HepG2 (cell line): ENCODE measurements around the gene CDKN1A. TPM values are rescaled to one million over a fixed set of nuclear protein-coding genes. Genes with fewer than 3 reads are reported as not detected.

Experiments
- BCL6 ChIP-seq: IDR thresholded peaks from 2 replicates; pipeline ENCODE4 v1.6.1; 2016; ENCODE audit warnings: missing genetic modification reagents, missing compliant biosample characterization
- ELF3 ChIP-seq: IDR thresholded peaks from 2 replicates; pipeline ENCODE4 v1.6.1; 2016; ENCODE audit warnings: missing genetic modification reagents, missing compliant biosample characterization
- HMG20A ChIP-seq: IDR thresholded peaks from 2 replicates; pipeline ENCODE4 v1.6.1; 2016; ENCODE audit warnings: borderline replicate concordance
- MXI1 ChIP-seq: IDR thresholded peaks from 3 replicates; pipeline ENCODE4 v1.6.1; 2012; ENCODE audit warnings: low read depth, low read length, inconsistent platforms, borderline replicate concordance
- RCOR2 ChIP-seq: IDR thresholded peaks from 2 replicates; pipeline ENCODE4 v1.6.1; 2016; ENCODE audit warnings: missing biosample characterization, missing genetic modification reagents
- RXRA ChIP-seq: sonication (generic); formaldehyde crosslinking; IDR thresholded peaks from 2 replicates; pipeline ENCODE4 v1.5.1; 2020; ENCODE audit warnings: missing genetic modification reagents
- RXRB ChIP-seq: IDR thresholded peaks from 2 replicates; pipeline ENCODE4 v1.6.1; 2016; ENCODE audit warnings: borderline replicate concordance, missing genetic modification reagents, missing compliant biosample characterization
- STAG1 ChIP-seq: sonication (generic); formaldehyde crosslinking; IDR thresholded peaks from 2 replicates; pipeline ENCODE4 v1.4.0; 2020; ENCODE audit warnings: missing genetic modification reagents
- TCF7 ChIP-seq: sonication (generic); IDR thresholded peaks from 2 replicates; pipeline ENCODE4 v1.6.1; 2016; ENCODE audit warnings: antibody characterized with exemption, low read depth
- TFDP1 ChIP-seq: IDR thresholded peaks from 2 replicates; pipeline ENCODE4 v1.6.1; 2016; ENCODE audit warnings: missing compliant biosample characterization, missing genetic modification reagents, borderline replicate concordance
- ZMYM3 ChIP-seq: sonication (generic); formaldehyde crosslinking; IDR thresholded peaks from 2 replicates; pipeline ENCODE4 v1.5.1; 2020; ENCODE audit warnings: mild to moderate bottlenecking, missing genetic modification reagents
- ZNF335 ChIP-seq: sonication (generic); formaldehyde crosslinking; IDR thresholded peaks from 2 replicates; pipeline ENCODE4 v1.4.0; 2020; ENCODE audit warnings: missing genetic modification reagents
- ZNF768 ChIP-seq: sonication (generic); formaldehyde crosslinking; IDR thresholded peaks from 2 replicates; pipeline ENCODE4 v1.4.0; 2020; ENCODE audit warnings: missing genetic modification reagents
- polyA plus RNA-seq, 8 experiments: library from polyadenylated mRNA; depleted of rRNA in 3 of 8; stranded (reverse) in 7 of 8; unstranded in 1 of 8; fragments of >200 nt; fragmentation: Illumina TruSeq in 4 of 8; extraction: Trizol in 4 of 8; gene quantifications; 2 replicates each; pipeline versions ENCODE4 v1.2.1 to v1.2.3, GENCODE V29; 2011 to 2016; ENCODE audit warnings: low read depth in 4 of 8, missing spikeins in 1 of 8, mixed read lengths in 1 of 8; ENCODE audit not compliant: insufficient read depth in 1 of 8
- total RNA-seq, 5 experiments: library from RNA; depleted of rRNA; stranded (reverse); fragments of >200 nt; fragmentation: Illumina TruSeq; extraction: Trizol; gene quantifications; 2 replicates each; pipeline ENCODE4 v1.2.3, GENCODE V29; 2016; ENCODE audit warnings: low read depth in 1 of 5
- TF ChIP-seq, protein P1 (sequence below): IDR thresholded peaks from 2 replicates; pipeline ENCODE4 v1.6.1; 2016; ENCODE audit warnings: mild to moderate bottlenecking, missing biosample characterization, missing genetic modification reagents
- TF ChIP-seq, protein P2 (sequence below): sonication (generic); formaldehyde crosslinking; conservative IDR thresholded peaks from 2 replicates; pipeline ENCODE4 v1.4.0; 2020; ENCODE audit warnings: mild to moderate bottlenecking, missing genetic modification reagents, moderate library complexity
- TF ChIP-seq, protein P3 (sequence below): sonication (generic); formaldehyde crosslinking; IDR thresholded peaks from 2 replicates; pipeline ENCODE4 v1.4.0; 2020; ENCODE audit warnings: mild to moderate bottlenecking, missing genetic modification reagents

Gene CDKN1A
- total and polyA plus RNA-seq, 2 of the 13 experiments (the other 11 are each of a cell fraction or from before 2014, with no cell fraction given) = 60.7 to 92.1 TPM

DNA sequence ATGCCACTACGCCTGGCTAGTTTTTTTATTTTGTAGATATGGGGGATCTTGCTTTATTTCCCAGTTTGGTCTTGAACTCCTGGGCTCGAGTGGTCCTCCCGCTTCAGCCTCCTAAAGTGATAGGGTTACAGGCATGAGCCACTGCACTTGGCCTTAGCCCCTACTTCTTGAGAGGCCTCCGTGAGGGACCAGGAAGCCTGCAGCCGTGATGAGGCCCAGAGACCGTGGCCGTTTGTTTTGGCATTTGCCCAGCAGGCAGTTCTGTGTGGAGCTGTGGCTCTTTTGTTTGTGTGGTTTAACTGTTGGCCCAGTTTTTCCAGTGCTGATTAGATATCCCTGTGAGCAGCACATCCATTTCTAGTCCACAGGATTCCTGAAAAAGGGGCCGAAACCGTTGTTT, 44.6 kb upstream of the CDKN1A start (continued):
- TF ChIP-seq STAG1 (CRISPR knock-in tag) (0 out of 2 replicates have a peak, but pooled peaks have one; percentile 4), ZNF335 (CRISPR knock-in tag) (no peak), BCL6 (peak; percentile 40), TCF7 (no peak), MXI1 (no peak), ZNF768 (CRISPR knock-in tag) (peak; percentile 87), TFDP1 (CRISPR knock-in tag) (no peak), RXRA (CRISPR knock-in tag) (peak; percentile 47; the same call in 1 of the 2 replicates), ZMYM3 (CRISPR knock-in tag) (peak; percentile 61; the same call in 1 of the 2 replicates), RXRB (peak; percentile 48; the same call in 1 of the 2 replicates), ELF3 (CRISPR knock-in tag) (peak; percentile 30; the same call in 1 of the 2 replicates), HMG20A (CRISPR knock-in tag) (0 out of 2 replicates have a peak, but pooled peaks have one; percentile 14), RCOR2 (0 out of 2 replicates have a peak, but pooled peaks have one; percentile 28)
- TF ChIP-seq, protein P1, sequence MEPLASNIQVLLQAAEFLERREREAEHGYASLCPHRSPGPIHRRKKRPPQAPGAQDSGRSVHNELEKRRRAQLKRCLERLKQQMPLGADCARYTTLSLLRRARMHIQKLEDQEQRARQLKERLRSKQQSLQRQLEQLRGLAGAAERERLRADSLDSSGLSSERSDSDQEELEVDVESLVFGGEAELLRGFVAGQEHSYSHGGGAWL (CRISPR knock-in tag) = no peak
- TF ChIP-seq, protein P2, sequence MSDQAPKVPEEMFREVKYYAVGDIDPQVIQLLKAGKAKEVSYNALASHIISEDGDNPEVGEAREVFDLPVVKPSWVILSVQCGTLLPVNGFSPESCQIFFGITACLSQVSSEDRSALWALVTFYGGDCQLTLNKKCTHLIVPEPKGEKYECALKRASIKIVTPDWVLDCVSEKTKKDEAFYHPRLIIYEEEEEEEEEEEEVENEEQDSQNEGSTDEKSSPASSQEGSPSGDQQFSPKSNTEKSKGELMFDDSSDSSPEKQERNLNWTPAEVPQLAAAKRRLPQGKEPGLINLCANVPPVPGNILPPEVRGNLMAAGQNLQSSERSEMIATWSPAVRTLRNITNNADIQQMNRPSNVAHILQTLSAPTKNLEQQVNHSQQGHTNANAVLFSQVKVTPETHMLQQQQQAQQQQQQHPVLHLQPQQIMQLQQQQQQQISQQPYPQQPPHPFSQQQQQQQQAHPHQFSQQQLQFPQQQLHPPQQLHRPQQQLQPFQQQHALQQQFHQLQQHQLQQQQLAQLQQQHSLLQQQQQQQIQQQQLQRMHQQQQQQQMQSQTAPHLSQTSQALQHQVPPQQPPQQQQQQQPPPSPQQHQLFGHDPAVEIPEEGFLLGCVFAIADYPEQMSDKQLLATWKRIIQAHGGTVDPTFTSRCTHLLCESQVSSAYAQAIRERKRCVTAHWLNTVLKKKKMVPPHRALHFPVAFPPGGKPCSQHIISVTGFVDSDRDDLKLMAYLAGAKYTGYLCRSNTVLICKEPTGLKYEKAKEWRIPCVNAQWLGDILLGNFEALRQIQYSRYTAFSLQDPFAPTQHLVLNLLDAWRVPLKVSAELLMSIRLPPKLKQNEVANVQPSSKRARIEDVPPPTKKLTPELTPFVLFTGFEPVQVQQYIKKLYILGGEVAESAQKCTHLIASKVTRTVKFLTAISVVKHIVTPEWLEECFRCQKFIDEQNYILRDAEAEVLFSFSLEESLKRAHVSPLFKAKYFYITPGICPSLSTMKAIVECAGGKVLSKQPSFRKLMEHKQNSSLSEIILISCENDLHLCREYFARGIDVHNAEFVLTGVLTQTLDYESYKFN (CRISPR knock-in tag) = peak; percentile 57; the same call in 1 of the 2 replicates
- TF ChIP-seq, protein P3, sequence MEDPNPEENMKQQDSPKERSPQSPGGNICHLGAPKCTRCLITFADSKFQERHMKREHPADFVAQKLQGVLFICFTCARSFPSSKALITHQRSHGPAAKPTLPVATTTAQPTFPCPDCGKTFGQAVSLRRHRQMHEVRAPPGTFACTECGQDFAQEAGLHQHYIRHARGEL = no peak
